ENCODE results near the gene HS3ST4.
"Not testable (repeated sequence)": the region's sequence is repeated elsewhere in the genome, so short reads cannot be mapped to it uniquely, and the experiment has no call there.

HS3ST4 gene

GRCh38 chr16:25771812-25772568 is 80.2 kb downstream of the HS3ST4 start:
- H3K9ac ChIP-seq (ENCODE audit: low read depth in 1 of 2, low read length in 2 of 2): no peak overlapping the region
- H3K27ac ChIP-seq (ENCODE audit: low read depth, low read length): no peak overlapping the region
- no peaks in the 10 kb centered on the region for H3K27me3 ChIP-seq (ENCODE audit: control insufficient read depth in 1 of 2, insufficient read depth in 2 of 2, low read length in 2 of 2)
- no peaks in the 10 kb centered on the region for H3K36me3 ChIP-seq (ENCODE audit: control insufficient read depth in 1 of 2, insufficient read depth in 2 of 2, low read length in 2 of 2)
- no peaks in the 10 kb centered on the region for H3K9me3 ChIP-seq (ENCODE audit: control insufficient read depth in 1 of 2, low read length in 2 of 2)
- no peaks in the 10 kb centered on the region for H3K4me1 ChIP-seq (ENCODE audit: control insufficient read depth in 1 of 2, insufficient read depth in 2 of 2, low read length in 2 of 2)
- no peak overlapping the region for H3K4me3 ChIP-seq (ENCODE audit: low read depth in 1 of 2, low read length in 2 of 2)

- not testable (repeated sequence) for H3K9me3 ChIP-seq (ENCODE audit: control insufficient read depth in 1 of 2, low read length in 2 of 2); H3K4me1 ChIP-seq (ENCODE audit: control insufficient read depth in 1 of 2, insufficient read depth in 2 of 2, low read length in 2 of 2); H3K4me3 ChIP-seq (ENCODE audit: low read depth in 1 of 2, low read length in 2 of 2); H3K27ac ChIP-seq (ENCODE audit: low read depth, low read length); H3K9ac ChIP-seq (ENCODE audit: low read depth in 1 of 2, low read length in 2 of 2); H3K36me3 ChIP-seq (ENCODE audit: control insufficient read depth in 1 of 2, insufficient read depth in 2 of 2, low read length in 2 of 2); H3K27me3 ChIP-seq (ENCODE audit: control insufficient read depth in 1 of 2, insufficient read depth in 2 of 2, low read length in 2 of 2)
These were observed 84.5 kb downstream of the HS3ST4 start for GRCh38 chr16:25776214-25776613.

GRCh38 chr16:25783226-25783625 is 91.5 kb downstream of the HS3ST4 start:
- Histone ChIP-seq H3K36me3 (ENCODE audit: control insufficient read depth in 1 of 2, insufficient read depth in 2 of 2, low read length in 2 of 2) (no peaks in the 10 kb centered on the region), H3K4me1 (ENCODE audit: control insufficient read depth in 1 of 2, insufficient read depth in 2 of 2, low read length in 2 of 2) (no peaks in the 10 kb centered on the region), H3K27me3 (ENCODE audit: control insufficient read depth in 1 of 2, insufficient read depth in 2 of 2, low read length in 2 of 2) (no peaks in the 10 kb centered on the region)

GRCh38 chr16:25785361-25785760 is 93.6 kb downstream of the HS3ST4 start:
- H3K36me3 ChIP-seq (ENCODE audit: control insufficient read depth in 1 of 2, insufficient read depth in 2 of 2, low read length in 2 of 2): no peaks in the 10 kb centered on the region
- no peak overlapping the region for H3K9ac ChIP-seq (ENCODE audit: low read depth in 1 of 2, low read length in 2 of 2)
- H3K27me3 ChIP-seq (ENCODE audit: control insufficient read depth in 1 of 2, insufficient read depth in 2 of 2, low read length in 2 of 2): no peaks in the 10 kb centered on the region
- no peak overlapping the region for H3K27ac ChIP-seq (ENCODE audit: low read depth, low read length)
- H3K4me1 ChIP-seq (ENCODE audit: control insufficient read depth in 1 of 2, insufficient read depth in 2 of 2, low read length in 2 of 2): no peaks in the 10 kb centered on the region
- no peaks in the 10 kb centered on the region for H3K9me3 ChIP-seq (ENCODE audit: control insufficient read depth in 1 of 2, low read length in 2 of 2)
- H3K4me3 ChIP-seq (ENCODE audit: low read depth in 1 of 2, low read length in 2 of 2): no peak overlapping the region

More at GRCh38 chr16:25783226-25783625, 91.5 kb downstream of the HS3ST4 start:
- no peak overlapping the region for H3K9ac ChIP-seq (ENCODE audit: low read depth in 1 of 2, low read length in 2 of 2)
- H3K27ac ChIP-seq (ENCODE audit: low read depth, low read length): no peak overlapping the region
- no peaks in the 10 kb centered on the region for H3K9me3 ChIP-seq (ENCODE audit: control insufficient read depth in 1 of 2, low read length in 2 of 2)
- H3K4me3 ChIP-seq (ENCODE audit: low read depth in 1 of 2, low read length in 2 of 2): no peak overlapping the region

- Histone ChIP-seq H3K9me3 (ENCODE audit: control insufficient read depth in 1 of 2, low read length in 2 of 2) (no peaks in the 10 kb centered on the region), H3K9ac (ENCODE audit: low read depth in 1 of 2, low read length in 2 of 2) (no peak overlapping the region), H3K27me3 (ENCODE audit: control insufficient read depth in 1 of 2, insufficient read depth in 2 of 2, low read length in 2 of 2) (no peaks in the 10 kb centered on the region), H3K36me3 (ENCODE audit: control insufficient read depth in 1 of 2, insufficient read depth in 2 of 2, low read length in 2 of 2) (no peaks in the 10 kb centered on the region), H3K4me3 (ENCODE audit: low read depth in 1 of 2, low read length in 2 of 2) (no peak overlapping the region), H3K4me1 (ENCODE audit: control insufficient read depth in 1 of 2, insufficient read depth in 2 of 2, low read length in 2 of 2) (no peaks in the 10 kb centered on the region), H3K27ac (ENCODE audit: low read depth, low read length) (no peak overlapping the region)
These were observed 95.0 kb downstream of the HS3ST4 start for GRCh38 chr16:25786748-25787147.

- H3K27me3 ChIP-seq (ENCODE audit: control insufficient read depth in 1 of 2, insufficient read depth in 2 of 2, low read length in 2 of 2): no peaks in the 10 kb centered on the region
- no peaks in the 10 kb centered on the region for H3K4me1 ChIP-seq (ENCODE audit: control insufficient read depth in 1 of 2, insufficient read depth in 2 of 2, low read length in 2 of 2)
- no peak overlapping the region for H3K27ac ChIP-seq (ENCODE audit: low read depth, low read length)
- H3K36me3 ChIP-seq (ENCODE audit: control insufficient read depth in 1 of 2, insufficient read depth in 2 of 2, low read length in 2 of 2): no peaks in the 10 kb centered on the region
- H3K4me3 ChIP-seq (ENCODE audit: low read depth in 1 of 2, low read length in 2 of 2): no peak overlapping the region
- H3K9me3 ChIP-seq (ENCODE audit: control insufficient read depth in 1 of 2, low read length in 2 of 2): no peaks in the 10 kb centered on the region
- no peak overlapping the region for H3K9ac ChIP-seq (ENCODE audit: low read depth in 1 of 2, low read length in 2 of 2)
These were observed 96.9 kb downstream of the HS3ST4 start for GRCh38 chr16:25788637-25789036.

- Histone ChIP-seq H3K36me3 (ENCODE audit: control insufficient read depth in 1 of 2, insufficient read depth in 2 of 2, low read length in 2 of 2) (no peaks in the 10 kb centered on the region), H3K27me3 (ENCODE audit: control insufficient read depth in 1 of 2, insufficient read depth in 2 of 2, low read length in 2 of 2) (no peaks in the 10 kb centered on the region), H3K27ac (ENCODE audit: low read depth, low read length) (no peak overlapping the region), H3K4me3 (ENCODE audit: low read depth in 1 of 2, low read length in 2 of 2) (no peak overlapping the region), H3K9me3 (ENCODE audit: control insufficient read depth in 1 of 2, low read length in 2 of 2) (no peaks in the 10 kb centered on the region), H3K9ac (ENCODE audit: low read depth in 1 of 2, low read length in 2 of 2) (no peak overlapping the region), H3K4me1 (ENCODE audit: control insufficient read depth in 1 of 2, insufficient read depth in 2 of 2, low read length in 2 of 2) (no peaks in the 10 kb centered on the region)
These were observed 104.5 kb downstream of the HS3ST4 start for GRCh38 chr16:25796239-25796638.

GRCh38 chr16:25798065-25798464 is 106.3 kb downstream of the HS3ST4 start:
- Histone ChIP-seq H3K9me3 (ENCODE audit: control insufficient read depth in 1 of 2, low read length in 2 of 2) (no peaks in the 10 kb centered on the region), H3K4me3 (ENCODE audit: low read depth in 1 of 2, low read length in 2 of 2) (no peak overlapping the region), H3K27me3 (ENCODE audit: control insufficient read depth in 1 of 2, insufficient read depth in 2 of 2, low read length in 2 of 2) (no peaks in the 10 kb centered on the region), H3K9ac (ENCODE audit: low read depth in 1 of 2, low read length in 2 of 2) (no peak overlapping the region), H3K36me3 (ENCODE audit: control insufficient read depth in 1 of 2, insufficient read depth in 2 of 2, low read length in 2 of 2) (no peaks in the 10 kb centered on the region), H3K4me1 (ENCODE audit: control insufficient read depth in 1 of 2, insufficient read depth in 2 of 2, low read length in 2 of 2) (no peaks in the 10 kb centered on the region), H3K27ac (ENCODE audit: low read depth, low read length) (no peak overlapping the region)

- no peaks in the 10 kb centered on the region for H3K4me1 ChIP-seq (ENCODE audit: control insufficient read depth in 1 of 2, insufficient read depth in 2 of 2, low read length in 2 of 2)
- no peaks in the 10 kb centered on the region for H3K9me3 ChIP-seq (ENCODE audit: control insufficient read depth in 1 of 2, low read length in 2 of 2)
- no peak overlapping the region for H3K4me3 ChIP-seq (ENCODE audit: low read depth in 1 of 2, low read length in 2 of 2)
- H3K9ac ChIP-seq (ENCODE audit: low read depth in 1 of 2, low read length in 2 of 2): no peak overlapping the region
- no peaks in the 10 kb centered on the region for H3K27me3 ChIP-seq (ENCODE audit: control insufficient read depth in 1 of 2, insufficient read depth in 2 of 2, low read length in 2 of 2)
- H3K36me3 ChIP-seq (ENCODE audit: control insufficient read depth in 1 of 2, insufficient read depth in 2 of 2, low read length in 2 of 2): no peaks in the 10 kb centered on the region
- no peak overlapping the region for H3K27ac ChIP-seq (ENCODE audit: low read depth, low read length)
These were observed 108.1 kb downstream of the HS3ST4 start for GRCh38 chr16:25799816-25800215.

- H3K4me3 ChIP-seq (ENCODE audit: low read depth in 1 of 2, low read length in 2 of 2): no peak overlapping the region
- no peak overlapping the region for H3K27ac ChIP-seq (ENCODE audit: low read depth, low read length)
- no peaks in the 10 kb centered on the region for H3K36me3 ChIP-seq (ENCODE audit: control insufficient read depth in 1 of 2, insufficient read depth in 2 of 2, low read length in 2 of 2)
- no peak overlapping the region for H3K9ac ChIP-seq (ENCODE audit: low read depth in 1 of 2, low read length in 2 of 2)
- peaks cover 0 to 3% of the 10 kb centered on the region in 2 donors for H3K9me3 ChIP-seq (ENCODE audit: control insufficient read depth in 1 of 2, low read length in 2 of 2)
- H3K4me1 ChIP-seq (ENCODE audit: control insufficient read depth in 1 of 2, insufficient read depth in 2 of 2, low read length in 2 of 2): no peaks in the 10 kb centered on the region
- H3K27me3 ChIP-seq (ENCODE audit: control insufficient read depth in 1 of 2, insufficient read depth in 2 of 2, low read length in 2 of 2): no peaks in the 10 kb centered on the region
These were observed 120.5 kb downstream of the HS3ST4 start for GRCh38 chr16:25812215-25812614.
